Posterior cingulate gyrus (tissue), 11 donors: ENCODE results near the gene KCNK2.

Experiments used
- DNase-seq, 10 donors: peaks; one replicate each; pipeline versions ENCODE4 v3.0.0 to v3.0.0-alpha.2; 2020 to 2021; ENCODE audit warnings: mixed read lengths in 3 of 10
- intact Hi-C: fragments of 100-400 bp; cut with DNase I; formaldehyde crosslinking; loops from one replicate; pipeline ENCODE4 v1.15.1; 2023

The KCNK2 gene

GRCh38 chr1:215082532-215083382, at the start of gene KCNK2:
TSS of gene KCNK2 (plus strand) at chr1:215082737. CDS start at chr1:215083386, 649 bp downstream.
- intact Hi-C loops: no loop called here
- peak in 9 of 10 donors; percentile 9 to 90 (median 39) for DNase-seq

DNA sequence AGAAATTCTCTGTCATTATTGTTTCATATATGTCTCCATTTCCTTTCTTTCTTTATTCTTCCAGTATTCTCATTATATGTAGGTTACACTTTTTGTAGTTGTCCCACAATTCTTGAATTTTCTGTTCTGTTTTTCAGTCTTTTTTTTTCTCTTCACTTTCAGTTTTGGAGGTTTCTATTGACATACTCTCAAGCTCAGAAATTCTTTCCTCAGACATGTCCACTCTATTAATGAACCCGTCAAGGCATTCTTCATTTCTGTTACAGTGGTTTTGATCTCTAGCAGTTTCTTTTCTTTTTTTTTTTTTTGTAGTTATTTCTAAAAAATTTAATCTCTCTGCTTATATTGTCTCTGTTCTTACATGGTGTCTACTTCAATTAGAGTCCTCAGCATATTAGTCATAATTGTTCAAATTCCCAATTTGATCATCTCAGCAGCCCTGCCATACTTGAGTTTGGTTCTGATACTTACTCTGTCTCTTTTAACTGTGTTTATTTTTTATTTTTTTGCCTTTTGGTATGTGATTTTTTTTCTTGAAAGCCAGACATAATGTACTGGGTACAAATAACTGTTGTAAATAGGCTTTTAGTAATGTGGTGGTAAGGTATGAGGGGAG, 49.5 kb upstream of the KCNK2 start:
- intact Hi-C loops: no loop called here
- no peak for DNase-seq

DNA sequence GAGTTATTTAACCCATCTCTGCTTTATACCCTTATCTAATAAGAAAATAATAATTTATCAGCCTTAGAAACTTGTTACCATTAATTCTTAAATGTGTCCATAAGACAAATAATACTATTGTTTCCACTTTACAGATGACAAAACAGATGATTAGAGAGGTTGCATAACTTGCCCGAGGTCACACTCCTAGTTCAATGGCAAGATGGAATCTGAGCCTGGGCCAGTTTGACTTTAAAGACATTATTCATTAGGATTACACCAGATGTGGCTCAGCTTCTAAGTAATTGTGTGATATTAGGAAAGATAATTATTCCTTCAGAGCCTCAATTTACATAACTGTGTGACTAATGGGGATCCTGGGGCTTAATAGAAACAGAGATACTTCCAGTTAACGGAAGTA, 42.3 kb upstream of the KCNK2 start:
- DNase-seq: no peak
- intact Hi-C loops: no loop called here

GRCh38 chr1:215043401-215043800, 39.1 kb upstream of the KCNK2 start:
- intact Hi-C loops: no loop called here
- DNase-seq: no peak

GRCh38 chr1:215044151-215044550, 38.4 kb upstream of the KCNK2 start:
- DNase-seq: no peak
- intact Hi-C loops: no loop called here

- intact Hi-C loops: no loop called here
- no peak for DNase-seq
These were observed 36.7 kb upstream of the KCNK2 start for GRCh38 chr1:215045698-215046308.

DNA sequence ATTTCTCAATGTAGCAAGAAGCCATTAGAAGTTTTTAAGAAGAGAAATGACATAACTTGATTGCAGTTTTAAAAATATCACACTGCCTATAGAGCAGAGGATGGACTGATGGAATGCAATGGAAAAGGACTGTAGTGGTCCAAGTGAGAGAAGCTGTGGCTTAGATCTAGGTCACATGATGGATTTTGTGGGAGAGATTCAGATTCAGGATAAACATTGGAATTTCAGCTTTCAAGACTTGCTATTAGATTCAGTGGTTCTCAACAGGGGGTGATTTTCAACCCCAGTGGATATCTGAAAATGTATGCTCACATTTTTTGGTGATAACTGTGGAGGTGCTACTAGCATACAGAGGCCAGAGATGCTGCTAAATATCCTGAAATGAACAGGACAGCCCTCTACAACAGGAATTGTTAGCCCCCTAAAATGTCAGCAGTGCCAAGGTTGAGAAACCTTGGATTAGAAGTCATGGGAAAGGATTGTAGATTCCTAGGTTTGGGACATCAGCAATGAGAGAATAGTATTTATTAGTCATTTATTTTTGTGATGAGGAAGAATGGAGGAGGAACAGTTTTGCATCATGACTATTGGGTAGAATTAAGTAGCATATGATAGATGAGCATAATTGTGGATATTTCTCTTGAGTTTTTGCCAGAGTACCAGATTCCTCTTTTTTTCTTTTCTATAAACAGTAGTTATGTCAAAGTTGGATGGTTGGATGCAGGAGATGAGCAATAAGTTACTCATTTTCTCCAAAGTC, 30.1 kb upstream of the KCNK2 start:
- DNase-seq: no peak
- intact Hi-C loops: no loop called here

DNA sequence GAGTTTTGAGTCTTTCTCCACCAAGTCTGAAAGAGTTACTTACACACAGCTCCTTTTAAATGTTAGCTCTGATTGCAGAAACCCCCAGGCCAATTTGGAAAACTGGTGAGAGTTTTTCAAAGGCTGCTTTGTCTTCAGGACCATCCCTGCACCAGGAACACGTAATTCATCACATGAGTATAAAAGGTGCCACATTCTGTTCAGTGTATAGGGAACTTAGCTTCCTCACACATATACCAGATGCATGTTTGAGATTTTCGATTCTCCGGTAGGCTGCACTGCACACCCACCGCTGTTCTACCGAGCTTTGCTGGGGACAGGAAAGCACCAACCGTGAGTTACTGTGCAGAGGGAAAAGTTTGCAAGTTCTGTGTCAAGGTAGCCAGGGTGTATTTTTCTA, 28.3 kb upstream of the KCNK2 start:
- intact Hi-C loops: no loop called here
- DNase-seq: no peak

GRCh38 chr1:215055281-215055935, 27.1 kb upstream of the KCNK2 start:
- no peak for DNase-seq
- intact Hi-C loops: no loop called here

GRCh38 chr1:215056584-215056983, 26.0 kb upstream of the KCNK2 start:
- intact Hi-C loops: no loop called here
- DNase-seq: no peak

- intact Hi-C loops: no loop called here
- no peak for DNase-seq
These were observed 22.6 kb upstream of the KCNK2 start for GRCh38 chr1:215059947-215060346.

DNA sequence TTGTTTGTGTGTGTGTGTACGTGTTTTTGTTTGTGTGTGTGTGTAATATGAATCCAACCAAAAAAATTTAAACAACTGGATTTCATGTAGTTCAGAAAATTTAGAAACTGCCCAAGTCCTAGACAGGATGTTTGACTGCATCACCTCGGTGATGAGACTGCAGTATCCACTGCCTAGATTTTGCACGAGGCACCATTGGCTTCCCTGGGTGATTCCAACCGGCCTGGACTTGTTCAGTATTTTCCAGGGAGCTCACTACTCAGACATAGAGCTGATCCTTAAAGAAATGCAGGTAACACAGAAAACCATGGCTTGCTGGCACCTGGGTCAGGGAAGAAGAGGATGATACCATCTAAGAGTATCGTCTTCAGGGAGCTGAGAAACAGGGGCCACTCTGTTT, 18.2 kb upstream of the KCNK2 start:
- intact Hi-C loops: no loop called here
- no peak for DNase-seq

GRCh38 chr1:215071078-215071477, 11.5 kb upstream of the KCNK2 start:
- intact Hi-C loops: no loop called here
- DNase-seq: no peak

DNA sequence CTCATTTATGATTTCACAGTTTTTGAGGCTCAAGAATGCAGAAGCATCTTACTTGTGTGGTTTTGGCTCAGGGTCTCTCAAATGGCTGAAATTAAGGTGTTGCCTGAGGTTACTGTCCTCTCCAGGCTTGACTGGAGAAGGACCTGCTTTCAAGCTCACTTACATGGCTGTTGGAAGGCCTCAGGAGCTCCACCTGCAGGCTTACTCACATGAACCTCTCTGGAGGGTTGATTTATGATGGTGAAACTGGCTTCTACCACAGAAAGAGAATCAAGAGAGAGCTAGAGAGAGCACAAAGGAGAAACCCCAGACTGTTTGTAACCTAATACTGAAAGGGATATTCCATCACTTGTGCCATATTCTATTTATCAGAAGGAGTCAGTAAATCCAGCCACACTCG, 6.2 kb upstream of the KCNK2 start:
- DNase-seq: no peak
- intact Hi-C loops: no loop called here

DNA sequence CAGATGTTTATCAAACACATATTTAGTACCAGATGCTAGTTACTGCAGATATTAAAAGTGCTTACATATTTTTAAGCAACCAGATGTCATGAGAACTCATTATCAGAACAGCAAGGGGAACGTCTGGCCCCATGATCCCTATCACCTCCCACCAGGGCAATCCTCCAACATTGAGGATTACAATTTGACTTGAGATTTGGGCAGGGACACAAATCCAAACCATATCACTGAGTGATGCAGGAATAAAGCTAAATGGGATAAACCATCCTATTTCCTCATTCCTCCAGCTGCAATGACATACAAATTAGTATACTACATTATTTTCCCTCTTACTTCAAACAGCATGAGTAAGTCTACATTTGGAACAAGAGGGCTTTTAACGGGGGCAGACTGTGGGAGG, 3.1 kb upstream of the KCNK2 start:
- intact Hi-C loops: no loop called here
- DNase-seq: no peak

DNA sequence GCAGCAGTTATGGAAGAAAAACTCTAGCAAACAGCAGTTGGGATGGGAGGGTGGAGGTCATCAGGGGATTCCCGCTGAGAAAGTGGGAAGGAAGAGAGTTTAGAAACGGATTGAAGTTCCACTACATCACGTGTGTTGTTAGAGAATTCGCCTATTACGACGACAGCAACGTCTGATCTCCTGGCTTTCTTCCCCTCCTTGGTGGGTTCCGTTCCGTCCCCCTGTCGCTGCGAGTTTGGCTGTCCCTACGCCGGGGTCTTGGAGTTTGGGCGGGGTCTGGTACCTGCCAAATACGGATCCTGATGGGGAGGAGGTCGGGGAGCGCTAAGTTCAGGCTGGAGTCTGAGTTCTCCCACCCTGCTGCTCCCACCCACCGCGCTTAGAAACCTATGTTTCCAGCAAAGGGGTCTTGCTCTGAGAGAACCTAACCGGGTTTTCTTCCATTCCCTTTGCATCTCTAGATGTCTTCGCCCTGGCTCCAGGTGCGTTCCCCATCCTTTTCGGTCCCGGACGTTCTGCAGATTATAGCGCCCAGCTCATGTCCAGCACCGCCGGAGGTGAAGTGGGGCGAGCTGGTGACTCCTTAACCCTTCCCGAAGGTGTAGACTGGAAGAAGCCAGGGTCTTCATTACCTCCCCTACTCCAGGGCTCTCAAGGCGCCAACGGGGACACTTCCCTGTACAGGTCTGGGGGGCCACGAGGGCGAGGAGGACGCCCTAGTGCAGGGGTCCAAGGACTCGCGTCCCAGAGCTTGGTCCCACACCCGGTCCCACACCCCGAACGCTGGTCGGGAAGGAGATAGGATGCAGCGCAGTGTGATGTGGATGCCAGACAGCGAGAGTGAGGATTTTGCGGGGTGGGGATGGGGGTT, 641 bp upstream of the KCNK2 start:
- intact Hi-C loops: no loop called here
- DNase-seq: peak in 3 of 10 donors; percentile 46 to 50 (median 48)

GRCh38 chr1:215083383-215083961, 935 bp downstream of the KCNK2 start:
- peak in 5 of 10 donors; percentile 10 to 78 (median 70) for DNase-seq
- intact Hi-C loops: no loop called here

DNA sequence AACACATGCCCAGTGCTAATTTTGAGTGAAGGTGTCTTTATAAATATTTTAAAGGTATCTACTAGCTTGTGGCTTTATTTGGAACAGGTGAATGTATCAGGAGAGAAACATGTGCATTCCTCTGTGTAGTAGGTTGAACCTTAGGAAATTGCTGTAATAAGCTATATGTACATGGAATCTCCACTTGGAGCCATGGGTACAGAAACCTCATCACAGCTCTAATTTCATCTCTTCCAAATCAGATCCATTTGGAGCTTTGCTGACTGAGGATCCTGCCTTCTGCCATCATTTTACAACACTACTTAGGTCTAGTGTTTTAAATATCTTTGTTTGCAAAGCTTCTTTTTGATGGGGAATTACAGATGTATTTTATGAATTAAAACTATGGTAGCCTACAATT, 2.1 kb downstream of the KCNK2 start:
- DNase-seq: no peak
- intact Hi-C loops: no loop called here

GRCh38 chr1:215087603-215088002, 5.1 kb downstream of the KCNK2 start:
- intact Hi-C loops: no loop called here
- no peak for DNase-seq
